HEK293 (cell line): ENCODE measurements around the gene PDE4D.

Experiments
- BCL11A ChIP-seq: fragments of 450-650 bp; formaldehyde crosslinking; IDR thresholded peaks from 2 replicates; pipeline ENCODE4 v1.5.1; 2016; ENCODE audit warnings: low read depth, missing biosample characterization, missing genetic modification characterization
- GLI4 ChIP-seq: fragments of 450-650 bp; formaldehyde crosslinking; IDR thresholded peaks from 2 replicates; pipeline ENCODE4 v1.5.1; 2016; ENCODE audit warnings: missing biosample characterization, missing genetic modification characterization
- KLF16 ChIP-seq: fragments of 450-650 bp; formaldehyde crosslinking; IDR thresholded peaks from 2 replicates; pipeline ENCODE4 v1.5.1; 2017; ENCODE audit warnings: missing biosample characterization, missing genetic modification characterization
- OVOL3 ChIP-seq: fragments of 450-650 bp; formaldehyde crosslinking; IDR thresholded peaks from 2 replicates; pipeline ENCODE4 v1.5.1; 2016; ENCODE audit warnings: missing biosample characterization, missing genetic modification characterization
- SP2 ChIP-seq: fragments of 450-650 bp; formaldehyde crosslinking; IDR thresholded peaks from 2 replicates; pipeline ENCODE4 v1.5.1; 2016; ENCODE audit warnings: missing biosample characterization, missing genetic modification characterization
- YY2 ChIP-seq: fragments of 450-650 bp; formaldehyde crosslinking; IDR thresholded peaks from 2 replicates; pipeline ENCODE4 v1.5.1; 2016; ENCODE audit warnings: missing biosample characterization, missing genetic modification characterization
- ZBTB7A ChIP-seq: fragments of 450-650 bp; formaldehyde crosslinking; IDR thresholded peaks from 2 replicates; pipeline ENCODE4 v1.5.1; 2016; ENCODE audit warnings: low read depth, missing biosample characterization, missing genetic modification characterization
- ZNF114 ChIP-seq: fragments of 450-650 bp; formaldehyde crosslinking; IDR thresholded peaks from 2 replicates; pipeline ENCODE4 v1.5.0; 2017; ENCODE audit warnings: missing biosample characterization, missing genetic modification characterization
- ZNF121 ChIP-seq: fragments of 450-650 bp; formaldehyde crosslinking; IDR thresholded peaks from 2 replicates; pipeline ENCODE4 v1.5.1; 2016; ENCODE audit warnings: missing biosample characterization, missing genetic modification characterization
- ZNF133 ChIP-seq: fragments of 450-650 bp; formaldehyde crosslinking; IDR thresholded peaks from 2 replicates; pipeline ENCODE4 v1.5.1; 2016; ENCODE audit warnings: missing biosample characterization, missing genetic modification characterization
- ZNF157 ChIP-seq: fragments of 450-650 bp; formaldehyde crosslinking; IDR thresholded peaks from 2 replicates; pipeline ENCODE4 v1.5.1; 2016; ENCODE audit warnings: missing biosample characterization, missing genetic modification characterization
- ZNF169 ChIP-seq: fragments of 450-650 bp; formaldehyde crosslinking; IDR thresholded peaks from 2 replicates; pipeline ENCODE4 v1.5.1; 2016; ENCODE audit warnings: missing biosample characterization, missing genetic modification characterization
- ZNF202 ChIP-seq: fragments of 450-650 bp; formaldehyde crosslinking; IDR thresholded peaks from 2 replicates; pipeline ENCODE4 v1.5.1; 2016; ENCODE audit warnings: missing biosample characterization, missing genetic modification characterization, borderline replicate concordance
- ZNF324 ChIP-seq: fragments of 450-650 bp; formaldehyde crosslinking; IDR thresholded peaks from 2 replicates; pipeline ENCODE4 v1.5.1; 2016; ENCODE audit warnings: missing biosample characterization, missing genetic modification characterization
- ZNF473 ChIP-seq: fragments of 450-650 bp; formaldehyde crosslinking; IDR thresholded peaks from 2 replicates; pipeline ENCODE4 v1.5.1; 2017; ENCODE audit warnings: missing biosample characterization, missing genetic modification characterization
- ZNF48 ChIP-seq: fragments of 450-650 bp; formaldehyde crosslinking; IDR thresholded peaks from 2 replicates; pipeline ENCODE4 v1.5.1; 2016; ENCODE audit warnings: missing biosample characterization, missing genetic modification characterization
- ZNF660 ChIP-seq: fragments of 450-650 bp; IDR thresholded peaks from 2 replicates; pipeline ENCODE4 v1.5.1; 2018; ENCODE audit warnings: missing biosample characterization, mild to moderate bottlenecking, missing genetic modification characterization
- ZNF670 ChIP-seq: fragments of 450-650 bp; formaldehyde crosslinking; IDR thresholded peaks from 2 replicates; pipeline ENCODE4 v1.5.1; 2016; ENCODE audit warnings: missing biosample characterization, missing genetic modification characterization, low read depth
- ZNF830 ChIP-seq: fragments of 450-650 bp; IDR thresholded peaks from 2 replicates; pipeline ENCODE4 v1.5.0; 2018; ENCODE audit warnings: missing biosample characterization, missing genetic modification characterization, low read depth, mild to moderate bottlenecking, moderate library complexity
- TF ChIP-seq, protein P1 (sequence below): fragments of 450-650 bp; formaldehyde crosslinking; IDR thresholded peaks from 2 replicates; pipeline ENCODE4 v1.5.1; 2016; ENCODE audit warnings: missing biosample characterization, missing genetic modification characterization
- TF ChIP-seq, protein P2 (sequence below): fragments of 450-650 bp; formaldehyde crosslinking; IDR thresholded peaks from 2 replicates; pipeline ENCODE4 v1.5.1; 2017; ENCODE audit warnings: missing biosample characterization, missing genetic modification characterization
- TF ChIP-seq, protein P3 (sequence below): fragments of 450-650 bp; formaldehyde crosslinking; IDR thresholded peaks from 2 replicates; pipeline ENCODE4 v1.5.1; 2016; ENCODE audit warnings: missing biosample characterization, missing genetic modification characterization, borderline replicate concordance
- TF ChIP-seq, protein P4 (sequence below): fragments of 450-650 bp; formaldehyde crosslinking; IDR thresholded peaks from 2 replicates; pipeline ENCODE4 v1.5.1; 2016; ENCODE audit warnings: missing biosample characterization, missing genetic modification characterization
- TF ChIP-seq, protein P5 (sequence below): fragments of 450-650 bp; formaldehyde crosslinking; IDR thresholded peaks from 2 replicates; pipeline ENCODE4 v1.5.0; 2017; ENCODE audit warnings: missing biosample characterization, missing genetic modification characterization, borderline replicate concordance
- TF ChIP-seq, protein P6 (sequence below): fragments of 450-650 bp; formaldehyde crosslinking; IDR thresholded peaks from 2 replicates; pipeline ENCODE4 v1.5.1; 2017; ENCODE audit warnings: missing biosample characterization, missing genetic modification characterization

The PDE4D gene

DNA sequence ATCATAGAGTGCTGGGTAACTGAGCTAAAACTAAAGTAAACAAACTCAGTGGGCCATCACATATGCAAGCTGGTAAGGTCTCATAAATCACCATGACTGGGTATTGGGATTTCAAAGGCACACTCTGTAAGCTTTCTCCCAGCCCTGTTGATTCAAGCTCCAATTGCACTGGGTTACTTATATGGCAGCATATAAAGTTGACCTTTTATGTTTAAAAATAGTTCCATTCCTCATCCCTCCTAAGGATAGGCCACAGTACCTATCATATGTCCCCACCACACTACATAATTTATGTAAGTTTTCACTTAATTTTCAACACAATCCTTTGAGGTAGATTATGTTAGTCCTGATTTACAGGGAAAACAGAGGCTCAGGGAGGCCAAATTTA is 872.2 kb downstream of the PDE4D start (continued):
- TF ChIP-seq OVOL3 (tag by site-specific recombination) = peak; percentile 91; the same call in 1 of the 2 replicates
- TF ChIP-seq ZBTB7A (tag by site-specific recombination) = no peak
- TF ChIP-seq, protein P1, sequence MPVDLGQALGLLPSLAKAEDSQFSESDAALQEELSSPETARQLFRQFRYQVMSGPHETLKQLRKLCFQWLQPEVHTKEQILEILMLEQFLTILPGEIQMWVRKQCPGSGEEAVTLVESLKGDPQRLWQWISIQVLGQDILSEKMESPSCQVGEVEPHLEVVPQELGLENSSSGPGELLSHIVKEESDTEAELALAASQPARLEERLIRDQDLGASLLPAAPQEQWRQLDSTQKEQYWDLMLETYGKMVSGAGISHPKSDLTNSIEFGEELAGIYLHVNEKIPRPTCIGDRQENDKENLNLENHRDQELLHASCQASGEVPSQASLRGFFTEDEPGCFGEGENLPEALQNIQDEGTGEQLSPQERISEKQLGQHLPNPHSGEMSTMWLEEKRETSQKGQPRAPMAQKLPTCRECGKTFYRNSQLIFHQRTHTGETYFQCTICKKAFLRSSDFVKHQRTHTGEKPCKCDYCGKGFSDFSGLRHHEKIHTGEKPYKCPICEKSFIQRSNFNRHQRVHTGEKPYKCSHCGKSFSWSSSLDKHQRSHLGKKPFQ (tag by site-specific recombination) = peak; percentile 70
- TF ChIP-seq ZNF48 (tag by site-specific recombination) = no peak
- TF ChIP-seq, protein P2, sequence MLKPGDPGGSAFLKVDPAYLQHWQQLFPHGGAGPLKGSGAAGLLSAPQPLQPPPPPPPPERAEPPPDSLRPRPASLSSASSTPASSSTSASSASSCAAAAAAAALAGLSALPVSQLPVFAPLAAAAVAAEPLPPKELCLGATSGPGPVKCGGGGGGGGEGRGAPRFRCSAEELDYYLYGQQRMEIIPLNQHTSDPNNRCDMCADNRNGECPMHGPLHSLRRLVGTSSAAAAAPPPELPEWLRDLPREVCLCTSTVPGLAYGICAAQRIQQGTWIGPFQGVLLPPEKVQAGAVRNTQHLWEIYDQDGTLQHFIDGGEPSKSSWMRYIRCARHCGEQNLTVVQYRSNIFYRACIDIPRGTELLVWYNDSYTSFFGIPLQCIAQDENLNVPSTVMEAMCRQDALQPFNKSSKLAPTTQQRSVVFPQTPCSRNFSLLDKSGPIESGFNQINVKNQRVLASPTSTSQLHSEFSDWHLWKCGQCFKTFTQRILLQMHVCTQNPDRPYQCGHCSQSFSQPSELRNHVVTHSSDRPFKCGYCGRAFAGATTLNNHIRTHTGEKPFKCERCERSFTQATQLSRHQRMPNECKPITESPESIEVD (tag by site-specific recombination) = peak; percentile 93
- no peak for TF ChIP-seq ZNF473
- TF ChIP-seq ZNF324 (tag by site-specific recombination) = no peak
- no peak for TF ChIP-seq ZNF202 (tag by site-specific recombination)
- TF ChIP-seq ZNF169 (tag by site-specific recombination) = no peak
- TF ChIP-seq KLF16 (tag by site-specific recombination) = no peak
- TF ChIP-seq ZNF660 = no peak
- no peak for TF ChIP-seq ZNF133
- TF ChIP-seq, protein P3, sequence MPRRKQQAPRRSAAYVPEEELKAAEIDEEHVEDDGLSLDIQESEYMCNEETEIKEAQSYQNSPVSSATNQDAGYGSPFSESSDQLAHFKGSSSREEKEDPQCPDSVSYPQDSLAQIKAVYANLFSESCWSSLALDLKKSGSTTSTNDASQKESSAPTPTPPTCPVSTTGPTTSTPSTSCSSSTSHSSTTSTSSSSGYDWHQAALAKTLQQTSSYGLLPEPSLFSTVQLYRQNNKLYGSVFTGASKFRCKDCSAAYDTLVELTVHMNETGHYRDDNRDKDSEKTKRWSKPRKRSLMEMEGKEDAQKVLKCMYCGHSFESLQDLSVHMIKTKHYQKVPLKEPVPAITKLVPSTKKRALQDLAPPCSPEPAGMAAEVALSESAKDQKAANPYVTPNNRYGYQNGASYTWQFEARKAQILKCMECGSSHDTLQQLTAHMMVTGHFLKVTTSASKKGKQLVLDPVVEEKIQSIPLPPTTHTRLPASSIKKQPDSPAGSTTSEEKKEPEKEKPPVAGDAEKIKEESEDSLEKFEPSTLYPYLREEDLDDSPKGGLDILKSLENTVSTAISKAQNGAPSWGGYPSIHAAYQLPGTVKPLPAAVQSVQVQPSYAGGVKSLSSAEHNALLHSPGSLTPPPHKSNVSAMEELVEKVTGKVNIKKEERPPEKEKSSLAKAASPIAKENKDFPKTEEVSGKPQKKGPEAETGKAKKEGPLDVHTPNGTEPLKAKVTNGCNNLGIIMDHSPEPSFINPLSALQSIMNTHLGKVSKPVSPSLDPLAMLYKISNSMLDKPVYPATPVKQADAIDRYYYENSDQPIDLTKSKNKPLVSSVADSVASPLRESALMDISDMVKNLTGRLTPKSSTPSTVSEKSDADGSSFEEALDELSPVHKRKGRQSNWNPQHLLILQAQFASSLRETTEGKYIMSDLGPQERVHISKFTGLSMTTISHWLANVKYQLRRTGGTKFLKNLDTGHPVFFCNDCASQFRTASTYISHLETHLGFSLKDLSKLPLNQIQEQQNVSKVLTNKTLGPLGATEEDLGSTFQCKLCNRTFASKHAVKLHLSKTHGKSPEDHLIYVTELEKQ (tag by site-specific recombination) = peak; percentile 86
- TF ChIP-seq, protein P4, sequence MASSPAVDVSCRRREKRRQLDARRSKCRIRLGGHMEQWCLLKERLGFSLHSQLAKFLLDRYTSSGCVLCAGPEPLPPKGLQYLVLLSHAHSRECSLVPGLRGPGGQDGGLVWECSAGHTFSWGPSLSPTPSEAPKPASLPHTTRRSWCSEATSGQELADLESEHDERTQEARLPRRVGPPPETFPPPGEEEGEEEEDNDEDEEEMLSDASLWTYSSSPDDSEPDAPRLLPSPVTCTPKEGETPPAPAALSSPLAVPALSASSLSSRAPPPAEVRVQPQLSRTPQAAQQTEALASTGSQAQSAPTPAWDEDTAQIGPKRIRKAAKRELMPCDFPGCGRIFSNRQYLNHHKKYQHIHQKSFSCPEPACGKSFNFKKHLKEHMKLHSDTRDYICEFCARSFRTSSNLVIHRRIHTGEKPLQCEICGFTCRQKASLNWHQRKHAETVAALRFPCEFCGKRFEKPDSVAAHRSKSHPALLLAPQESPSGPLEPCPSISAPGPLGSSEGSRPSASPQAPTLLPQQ = 0 out of 2 replicates have a peak, but pooled peaks have one; percentile 16
- TF ChIP-seq ZNF121 (tag by site-specific recombination) = peak; percentile 43; the same call in 1 of the 2 replicates
- TF ChIP-seq, protein P5, sequence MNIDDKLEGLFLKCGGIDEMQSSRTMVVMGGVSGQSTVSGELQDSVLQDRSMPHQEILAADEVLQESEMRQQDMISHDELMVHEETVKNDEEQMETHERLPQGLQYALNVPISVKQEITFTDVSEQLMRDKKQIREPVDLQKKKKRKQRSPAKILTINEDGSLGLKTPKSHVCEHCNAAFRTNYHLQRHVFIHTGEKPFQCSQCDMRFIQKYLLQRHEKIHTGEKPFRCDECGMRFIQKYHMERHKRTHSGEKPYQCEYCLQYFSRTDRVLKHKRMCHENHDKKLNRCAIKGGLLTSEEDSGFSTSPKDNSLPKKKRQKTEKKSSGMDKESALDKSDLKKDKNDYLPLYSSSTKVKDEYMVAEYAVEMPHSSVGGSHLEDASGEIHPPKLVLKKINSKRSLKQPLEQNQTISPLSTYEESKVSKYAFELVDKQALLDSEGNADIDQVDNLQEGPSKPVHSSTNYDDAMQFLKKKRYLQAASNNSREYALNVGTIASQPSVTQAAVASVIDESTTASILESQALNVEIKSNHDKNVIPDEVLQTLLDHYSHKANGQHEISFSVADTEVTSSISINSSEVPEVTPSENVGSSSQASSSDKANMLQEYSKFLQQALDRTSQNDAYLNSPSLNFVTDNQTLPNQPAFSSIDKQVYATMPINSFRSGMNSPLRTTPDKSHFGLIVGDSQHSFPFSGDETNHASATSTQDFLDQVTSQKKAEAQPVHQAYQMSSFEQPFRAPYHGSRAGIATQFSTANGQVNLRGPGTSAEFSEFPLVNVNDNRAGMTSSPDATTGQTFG (tag by site-specific recombination) = no peak
- TF ChIP-seq ZNF114 (tag by site-specific recombination) = no peak
- no peak for TF ChIP-seq GLI4 (tag by site-specific recombination)
- TF ChIP-seq ZNF157 (tag by site-specific recombination) = no peak
- TF ChIP-seq ZNF830 = no peak
- peak; percentile 24 for TF ChIP-seq SP2 (tag by site-specific recombination)
- TF ChIP-seq, protein P6, sequence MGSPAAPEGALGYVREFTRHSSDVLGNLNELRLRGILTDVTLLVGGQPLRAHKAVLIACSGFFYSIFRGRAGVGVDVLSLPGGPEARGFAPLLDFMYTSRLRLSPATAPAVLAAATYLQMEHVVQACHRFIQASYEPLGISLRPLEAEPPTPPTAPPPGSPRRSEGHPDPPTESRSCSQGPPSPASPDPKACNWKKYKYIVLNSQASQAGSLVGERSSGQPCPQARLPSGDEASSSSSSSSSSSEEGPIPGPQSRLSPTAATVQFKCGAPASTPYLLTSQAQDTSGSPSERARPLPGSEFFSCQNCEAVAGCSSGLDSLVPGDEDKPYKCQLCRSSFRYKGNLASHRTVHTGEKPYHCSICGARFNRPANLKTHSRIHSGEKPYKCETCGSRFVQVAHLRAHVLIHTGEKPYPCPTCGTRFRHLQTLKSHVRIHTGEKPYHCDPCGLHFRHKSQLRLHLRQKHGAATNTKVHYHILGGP (tag by site-specific recombination) = no peak; the same call in none of the 2 replicates
- TF ChIP-seq BCL11A (tag by site-specific recombination) = peak; percentile 91
- TF ChIP-seq ZNF670 (tag by site-specific recombination) = no peak
- no peak for TF ChIP-seq YY2 (tag by site-specific recombination)
